ENCODE results near the gene RPS25. TPM values are rescaled to one million over a fixed set of nuclear protein-coding genes. Genes with fewer than 3 reads are reported as not detected.

Gene RPS25
- 898 and 970 TPM in 2 replicates for total RNA-seq

GRCh38 chr11:119018074-119018938 is at the start of gene RPS25, which contains the start of gene TRAPPC4:
TSS of gene RPS25 (minus strand) at chr11:119018343. CDS start at chr11:119018284, 59 bp downstream.
TSS of gene TRAPPC4 (plus strand) at chr11:119018766. CDS start at chr11:119018796, 30 bp downstream.

DNA sequence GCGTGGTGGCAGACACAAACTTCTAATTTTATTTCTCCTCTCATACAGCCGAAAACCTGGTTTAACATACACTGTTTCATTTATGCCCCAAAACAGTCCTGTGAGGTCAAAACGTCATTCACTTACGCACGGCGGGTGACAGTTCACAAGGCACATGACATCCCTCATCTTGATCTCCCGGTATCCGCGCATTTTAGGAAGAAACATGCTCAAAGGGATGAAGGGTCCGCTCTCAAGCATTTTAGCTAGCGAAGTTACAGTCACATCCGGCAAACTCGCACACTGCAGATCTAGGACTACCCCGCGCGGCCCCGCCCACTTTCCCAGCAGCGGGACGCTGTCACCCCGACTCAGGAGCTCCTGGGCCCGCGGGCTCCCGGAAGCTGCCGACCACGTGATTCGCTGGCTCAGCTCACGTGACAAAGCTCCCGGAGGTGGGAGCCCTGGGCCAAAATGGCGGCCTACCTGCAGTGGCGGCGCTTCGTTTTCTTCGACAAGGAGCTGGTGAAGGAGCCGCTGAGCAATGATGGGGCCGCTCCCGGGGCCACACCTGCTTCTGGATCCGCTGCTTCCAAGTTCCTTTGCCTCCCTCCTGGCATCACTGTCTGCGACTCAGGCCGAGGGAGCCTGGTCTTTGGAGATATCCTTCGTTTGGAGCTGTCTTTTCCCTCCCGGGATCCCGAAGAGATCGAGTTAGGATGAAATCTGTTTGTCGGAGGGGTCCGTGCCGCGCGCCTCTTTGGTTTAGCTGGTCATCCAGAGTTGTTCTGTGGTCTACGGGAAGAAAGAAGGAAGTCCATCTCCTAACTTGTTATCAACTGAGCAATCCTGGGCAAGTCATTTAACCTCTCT is 49.5 kb upstream of the RPS25 start, which contains the start of gene VPS11:
Gene VPS11 (plus strand): TSS at position 448 of the 852 bp plus-strand sequence. CDS start 6 bp downstream, at position 454.

GRCh38 chr11:119057000-119057769 is 39.0 kb upstream of the RPS25 start, which contains the start of gene HYOU1:
TSS of gene HYOU1 (minus strand) at chr11:119057205. CDS start at chr11:119056160, 1,045 bp downstream.

GRCh38 chr11:119030329-119031047 is 12.3 kb upstream of the RPS25 start, which contains the start of gene SLC37A4:
TSS of gene SLC37A4 (minus strand) at chr11:119030877.

DNA sequence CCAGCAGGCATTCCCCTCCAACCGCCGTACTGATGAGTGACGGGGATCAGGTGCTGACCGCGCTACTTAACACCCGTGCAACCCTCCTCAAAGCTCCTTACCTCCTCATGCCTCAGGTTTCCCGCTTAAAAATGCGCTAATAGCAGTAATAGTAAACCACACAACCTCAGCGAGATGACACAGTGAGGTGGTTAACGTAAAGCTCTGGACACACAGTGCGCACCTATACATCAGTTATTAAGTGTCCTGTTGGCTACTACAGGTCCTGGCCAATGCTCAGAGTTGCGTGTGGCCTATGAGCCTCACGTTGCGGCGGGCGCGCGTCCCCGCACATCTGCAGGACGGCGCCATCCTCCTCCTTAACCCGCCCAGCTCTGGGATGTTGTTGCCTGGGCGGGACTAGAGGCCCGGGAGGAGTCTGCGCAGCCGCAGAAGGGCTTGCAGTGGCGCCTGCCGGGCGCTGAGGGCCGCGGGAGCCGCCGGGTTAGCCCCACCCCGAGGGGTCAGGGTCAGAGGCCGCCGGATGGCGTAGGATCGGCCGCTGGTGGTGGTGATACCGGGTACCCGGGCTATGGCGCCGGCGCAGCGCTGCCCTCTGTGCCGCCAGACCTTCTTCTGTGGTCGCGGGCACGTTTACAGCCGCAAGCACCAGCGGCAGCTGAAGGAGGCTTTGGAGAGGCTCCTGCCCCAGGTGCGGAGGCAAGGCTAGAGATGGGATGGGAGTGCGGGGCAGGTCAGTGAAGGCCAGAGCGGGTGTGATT is 20.3 kb downstream of the RPS25 start, which contains the start of gene CENATAC:
Gene CENATAC (plus strand): TSS at position 512 of the 761 bp plus-strand sequence. CDS start 60 bp downstream, at position 572.

GRCh38 chr11:118971646-118972045 is 46.5 kb downstream of the RPS25 start, which contains the start of gene FOXR1:
TSS of gene FOXR1 (plus strand) at chr11:118971761. CDS start at chr11:118971932, 171 bp downstream.

Other genes starting within 250 kb of the RPS25 start
- 124 and 153 TPM in 2 replicates for gene DDX6, start 227.2 kb downstream of the RPS25 start, total RNA-seq
- gene CXCR5, start 134.5 kb downstream of the RPS25 start, total RNA-seq = not detected in 2 replicates
- gene BCL9L, start 92.4 kb downstream of the RPS25 start, total RNA-seq = 15.9 and 17.7 TPM in 2 replicates
- gene UPK2, start 62.0 kb downstream of the RPS25 start, total RNA-seq = not detected in 2 replicates
- gene FOXR1, start 46.6 kb downstream of the RPS25 start, total RNA-seq = not detected in 2 replicates
- 30.7 and 39.7 TPM in 2 replicates for gene CENATAC, start 20.2 kb downstream of the RPS25 start, total RNA-seq
- 84.5 and 96.3 TPM in 2 replicates for gene TRAPPC4, start 423 bp upstream of the RPS25 start, total RNA-seq
- 13.7 and 14.7 TPM in 2 replicates for gene SLC37A4, start 12.5 kb upstream of the RPS25 start, total RNA-seq
- 205 and 414 TPM in 2 replicates for gene HYOU1, start 38.9 kb upstream of the RPS25 start, total RNA-seq
- gene VPS11, start 49.5 kb upstream of the RPS25 start, total RNA-seq = 30.1 and 31.1 TPM in 2 replicates
- 16.0 and 22.8 TPM in 2 replicates for gene HMBS, start 66.5 kb upstream of the RPS25 start, total RNA-seq
- gene DPAGT1, start 83.5 kb upstream of the RPS25 start, total RNA-seq = 15.3 and 28.6 TPM in 2 replicates
- 3.3 and 4.7 TPM in 2 replicates for gene C2CD2L, start 89.0 kb upstream of the RPS25 start, total RNA-seq
- gene HINFP, start 103.2 kb upstream of the RPS25 start, total RNA-seq = 12.4 and 17.2 TPM in 2 replicates
- under 0.01 and 0.12 TPM in 2 replicates for gene ABCG4, start 130.7 kb upstream of the RPS25 start, total RNA-seq
- 9.6 and 15.2 TPM in 2 replicates for gene NLRX1, start 150.4 kb upstream of the RPS25 start, total RNA-seq
- gene NHERF4, start 167.1 kb upstream of the RPS25 start, total RNA-seq = not detected in 2 replicates
- 11.0 and 11.4 TPM in 2 replicates for gene CBL, start 188.0 kb upstream of the RPS25 start, total RNA-seq